ENCODE results near the gene EBF4. TPM values are rescaled to one million over a fixed set of nuclear protein-coding genes. Genes with fewer than 3 reads are reported as not detected.

EBF4 gene
- total RNA-seq, 1 experiment from 2014 or later, result 11.4 TPM

GRCh38 chr20:2652724-2653555, 39.6 kb upstream of the EBF4 start:
- BruUV-seq (replicated peaks), result TSS peak; percentile 52
- H4K20me1 ChIP-seq (ENCODE audit: insufficient read depth), result peaks cover 45% of the 10 kb centered on the region; the same call in 1 of the 2 replicates
- CTCF ChIA-PET, result interaction anchor here (1.1 to 1.4 kb wide), 3 partner anchors 17 to 182 kb away, joined by 3 read pairs; partner anchors contain the start of gene SNRPB

More at GRCh38 chr20:2652724-2653555, 39.6 kb upstream of the EBF4 start:
- ATAC-seq, result peak; percentile 41
- TF ChIP-seq EZH2phosphoT487 (IDR thresholded peaks at IDR 0.05; ENCODE audit: borderline replicate concordance), result no peak
- TF ChIP-seq YY1 (IDR thresholded peaks at IDR 0.05; ENCODE audit: extremely low read depth, insufficient replicate concordance, low read depth, low read length), result no peak
- TF ChIP-seq SP1 (IDR thresholded peaks at IDR 0.05; ENCODE audit: low read depth), result no peak
- TF ChIP-seq CBX3 (IDR thresholded peaks at IDR 0.05; ENCODE audit: low read depth), result no peak
- TF ChIP-seq CEBPB (IDR thresholded peaks at IDR 0.05; ENCODE audit: low read depth), result no peak
- TF ChIP-seq CTCF (IDR thresholded peaks at IDR 0.05 in 2 of 3, conservative IDR thresholded peaks at IDR 0.05 in 1 of 3; ENCODE audit: borderline replicate concordance in 1 of 3, insufficient read depth in 1 of 3, low read depth in 2 of 3, low read length in 2 of 3), result no peak
- TF ChIP-seq SIN3A (IDR thresholded peaks at IDR 0.05; ENCODE audit: low read depth), result no peak
- no peak for TF ChIP-seq SRF (IDR thresholded peaks at IDR 0.05; ENCODE audit: low read depth)
- peak; percentile 38; the same call in 1 of the 2 replicates for TF ChIP-seq ZFX (IDR thresholded peaks at IDR 0.05)
- TF ChIP-seq FOSL1 (IDR thresholded peaks at IDR 0.05; ENCODE audit: low read depth), result no peak
- no peak for TF ChIP-seq ZBTB33 (IDR thresholded peaks at IDR 0.05; ENCODE audit: extremely low read depth, insufficient replicate concordance, low read length)
- no peak for TF ChIP-seq RAD21 (IDR thresholded peaks at IDR 0.05; ENCODE audit: low read depth)
- no peak for TF ChIP-seq ELF1 (IDR thresholded peaks at IDR 0.05; ENCODE audit: borderline replicate concordance, low read depth)
- peak; percentile 91 for TF ChIP-seq MAX (IDR thresholded peaks at IDR 0.05)
- no peak; the same call in 1 of the 2 replicates for TF ChIP-seq POLR2AphosphoS5 (IDR thresholded peaks at IDR 0.05; ENCODE audit: low read depth, low read length)
- POLR2A ChIA-PET, result interaction anchor here (0.8 to 2.7 kb wide), 13 partner anchors 8 to 445 kb away, joined by 3 to 28 read pairs (median 3); partner anchors contain the start of genes IDH3B and SNRPB
- no peaks in the 10 kb centered on the region for H3K9me3 ChIP-seq (ENCODE audit: control insufficient read depth in 1 of 2, insufficient read depth in 1 of 2, low read depth in 1 of 2, low read length in 2 of 2)
- peaks cover 44 to 53% of the 10 kb centered on the region in 2 experiments for H3K36me3 ChIP-seq (ENCODE audit: control insufficient read depth in 1 of 2, insufficient read depth in 2 of 2, low read length in 2 of 2)
- H3K79me2 ChIP-seq (ENCODE audit: insufficient read depth, low read length), result peaks cover 81% of the 10 kb centered on the region
- H3K4me3 ChIP-seq (replicated peaks in 1 of 2; ENCODE audit: low read depth in 1 of 2, low read length in 2 of 2), result peak overlapping the region; percentile 98 to 100
- no peak overlapping the region for H2AFZ ChIP-seq (ENCODE audit: low read depth, low read length, poor library complexity, severe bottlenecking)
- H3K4me1 ChIP-seq (ENCODE audit: control insufficient read depth in 1 of 2, insufficient read depth in 2 of 2, low read length in 2 of 2), result peaks cover 8 to 21% of the 10 kb centered on the region in 2 experiments; a peak in 3 of 4 replicates
- H3K9me2 ChIP-seq (ENCODE audit: insufficient read depth), result no peaks in the 10 kb centered on the region
- RAD21 ChIA-PET (ENCODE audit: low non-redundant PET in 1 of 2, low total read pairs in 2 of 2, uncharacterized antibody in 2 of 2, unreplicated experiment in 2 of 2), result no interaction called here
- no peak for DNase-seq (ENCODE audit: low read depth, low spot score)
- peak overlapping the region; percentile 99 for H3K27ac ChIP-seq (ENCODE audit: low read depth, low read length)
- peak overlapping the region; percentile 96 for H3K9ac ChIP-seq (ENCODE audit: low read length)
- intact Hi-C loops (cut with micrococcal nuclease), result no loop called here
- no peaks in the 10 kb centered on the region for H3K27me3 ChIP-seq (ENCODE audit: insufficient read depth, low read length)
- H3K4me2 ChIP-seq (ENCODE audit: low read length), result peak overlapping the region; percentile 99
